ENCODE results near the gene DEF6.
"Not testable (repeated sequence)": the region's sequence is repeated elsewhere in the genome, so short reads cannot be mapped to it uniquely, and the experiment has no call there.

Gene DEF6

DNA sequence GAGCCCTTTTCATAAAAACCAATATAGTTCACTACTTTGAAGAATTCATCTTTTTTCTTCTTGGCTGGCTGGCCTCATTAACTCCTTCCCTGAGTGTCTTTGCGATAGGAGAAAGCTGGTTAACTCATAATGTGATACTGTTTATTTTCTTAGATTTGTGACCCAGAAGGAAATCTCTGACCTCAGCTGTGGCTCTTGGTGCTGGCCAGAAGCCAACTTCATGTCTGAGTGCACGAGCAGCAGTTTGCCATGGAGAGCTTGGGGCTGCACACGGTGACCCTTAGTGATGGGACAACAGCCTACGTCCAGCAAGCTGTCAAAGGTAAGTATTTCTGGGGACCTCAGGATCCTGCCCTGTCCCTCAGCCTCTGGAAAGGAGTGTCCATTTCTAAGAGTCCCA is 16.7 kb upstream of the DEF6 start:
- DNase-seq: no peak

DNA sequence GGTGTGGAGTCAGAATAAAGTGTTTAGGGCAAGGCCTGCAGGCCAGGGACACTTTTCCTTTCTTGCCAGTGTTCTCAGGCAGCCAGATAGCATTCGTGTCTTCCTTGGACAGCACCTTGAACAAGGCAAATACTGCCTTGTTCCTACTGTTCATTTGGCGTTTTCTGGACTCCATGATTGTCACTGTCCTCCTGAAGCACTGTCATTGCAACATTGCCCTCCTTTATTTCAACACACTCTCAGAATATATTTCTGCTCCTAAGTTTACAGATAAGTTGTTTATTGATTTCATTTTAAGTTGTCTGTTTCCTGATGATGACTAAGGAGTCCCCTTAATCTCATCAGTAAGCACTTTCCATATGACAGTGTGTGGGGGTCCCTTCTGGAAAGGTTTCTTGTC is 15.1 kb upstream of the DEF6 start:
- no peak for DNase-seq

DNA sequence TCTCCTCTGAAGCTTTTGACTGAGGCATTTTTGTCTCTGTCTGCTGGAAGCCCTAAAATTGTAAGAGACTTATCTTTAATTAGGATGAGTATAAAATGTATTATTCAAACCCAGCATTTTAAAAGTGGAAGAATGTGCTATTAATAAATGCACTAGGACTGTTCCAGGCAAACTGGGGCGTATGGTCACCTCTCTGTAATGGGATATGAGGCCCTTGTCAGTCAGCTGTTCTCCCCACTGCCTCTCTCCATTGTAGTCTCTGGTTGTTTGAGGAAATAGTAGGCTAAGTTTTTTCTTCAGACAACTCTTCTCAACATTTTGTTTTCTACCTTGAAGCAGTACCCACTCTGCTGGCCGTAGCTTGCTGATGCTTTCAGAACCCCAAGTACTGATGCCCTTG is 14.3 kb upstream of the DEF6 start:
- no peak for DNase-seq

DNA sequence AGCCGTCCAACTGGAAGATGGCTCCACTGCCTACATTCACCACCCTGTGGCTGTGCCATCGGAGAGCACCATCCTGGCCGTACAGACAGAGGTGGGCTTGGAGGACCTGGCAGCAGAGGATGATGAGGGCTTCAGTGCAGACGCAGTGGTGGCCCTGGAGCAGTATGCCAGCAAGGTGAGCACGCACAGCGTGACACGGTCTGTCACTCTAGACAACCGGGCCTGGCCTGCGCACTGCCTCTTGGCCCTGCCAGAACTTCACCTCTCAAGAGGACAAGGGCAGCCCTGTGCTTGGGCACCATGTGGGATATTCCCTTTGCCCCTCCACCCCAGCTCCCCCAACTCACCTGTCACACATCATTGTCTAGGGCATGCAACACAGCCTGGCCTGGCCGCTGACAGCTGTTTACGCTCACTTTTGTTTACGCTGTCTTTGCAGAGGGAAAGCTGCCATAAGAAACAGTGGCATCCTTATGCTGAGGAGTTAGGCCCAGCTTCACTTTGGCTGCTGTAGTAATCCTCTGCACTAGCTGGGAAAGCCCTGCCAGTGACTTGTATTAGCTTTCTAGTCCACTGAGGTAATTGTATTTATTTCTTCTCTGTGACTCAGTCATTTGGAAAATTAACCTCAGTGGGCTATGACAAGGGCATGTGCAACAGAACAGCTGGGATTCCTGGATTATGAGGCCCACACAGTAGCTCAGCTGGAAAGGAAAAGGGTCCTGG is 9.8 kb upstream of the DEF6 start:
- no peak for DNase-seq

DNA sequence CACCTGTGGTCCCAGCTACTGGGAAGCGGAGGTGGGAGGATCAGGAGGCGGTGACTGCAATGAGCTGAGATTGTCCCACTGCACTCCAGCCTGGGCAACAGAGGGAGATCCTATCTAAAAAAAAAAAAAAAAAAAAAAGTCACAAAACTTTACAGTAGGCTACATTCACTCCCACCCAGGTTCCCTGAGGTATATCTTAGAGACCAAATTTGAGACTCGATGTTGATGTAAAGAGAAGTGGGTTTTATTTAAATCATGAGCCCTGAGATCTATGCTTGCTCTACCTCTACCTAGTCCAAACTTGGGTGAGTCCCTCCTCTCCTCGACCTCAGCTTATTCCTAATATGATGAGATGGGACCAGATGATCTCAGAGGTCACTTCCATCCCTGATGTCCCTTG is 8.8 kb upstream of the DEF6 start:
- no peak for DNase-seq

DNA sequence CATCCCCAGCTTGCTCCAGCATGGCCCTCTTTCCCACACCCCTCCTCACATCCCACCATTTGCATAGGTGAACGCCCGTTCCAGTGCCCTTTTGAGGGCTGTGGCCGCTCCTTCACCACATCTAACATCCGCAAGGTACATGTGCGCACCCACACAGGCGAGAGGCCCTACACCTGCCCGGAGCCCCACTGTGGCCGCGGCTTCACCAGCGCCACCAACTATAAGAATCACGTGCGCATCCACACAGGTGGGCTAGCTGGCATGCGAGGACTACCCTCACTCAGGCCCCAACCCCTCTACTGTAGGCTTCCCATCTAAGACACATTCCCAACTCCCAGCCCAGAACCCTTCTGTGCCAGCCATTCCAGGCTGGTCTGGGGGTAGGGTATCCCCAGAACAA is 6.1 kb upstream of the DEF6 start:
- DNase-seq: no peak

DNA sequence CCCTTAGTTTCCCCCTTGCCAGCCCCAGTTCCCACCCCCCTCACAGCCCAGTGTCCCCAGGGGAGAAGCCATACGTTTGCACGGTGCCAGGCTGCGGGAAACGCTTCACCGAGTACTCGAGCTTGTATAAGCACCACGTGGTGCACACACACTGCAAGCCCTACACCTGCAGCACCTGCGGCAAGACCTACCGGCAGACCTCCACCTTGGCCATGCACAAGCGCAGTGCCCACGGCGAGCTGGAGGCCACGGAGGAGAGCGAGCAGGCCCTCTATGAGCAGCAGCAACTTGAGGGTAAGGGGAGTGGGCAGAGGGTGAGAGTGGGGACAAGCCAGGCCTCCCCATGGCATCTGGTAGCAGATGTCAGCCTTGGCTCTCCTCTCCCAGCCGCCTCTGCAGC is 5.1 kb upstream of the DEF6 start:
- DNase-seq: peak; percentile 50 to 80

DNA sequence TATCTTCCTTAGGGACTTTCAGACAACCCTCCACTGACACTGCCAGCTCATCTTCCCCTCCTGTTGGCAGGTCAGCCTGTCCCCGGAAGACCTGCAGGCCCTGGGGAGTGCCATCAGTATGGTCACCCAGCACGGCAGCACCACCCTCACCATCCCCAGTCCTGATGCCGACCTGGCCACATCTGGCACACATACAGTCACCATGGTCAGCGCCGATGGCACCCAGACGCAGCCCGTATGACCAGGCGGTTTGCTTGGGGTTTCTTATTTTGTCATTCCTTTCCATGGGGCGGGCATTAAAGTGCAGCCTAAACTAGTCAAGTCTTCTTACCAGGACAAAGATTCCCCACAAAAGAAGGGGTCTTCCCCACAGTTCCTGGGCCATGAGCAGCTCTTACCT is 3.9 kb upstream of the DEF6 start:
- DNase-seq: no peak

DNA sequence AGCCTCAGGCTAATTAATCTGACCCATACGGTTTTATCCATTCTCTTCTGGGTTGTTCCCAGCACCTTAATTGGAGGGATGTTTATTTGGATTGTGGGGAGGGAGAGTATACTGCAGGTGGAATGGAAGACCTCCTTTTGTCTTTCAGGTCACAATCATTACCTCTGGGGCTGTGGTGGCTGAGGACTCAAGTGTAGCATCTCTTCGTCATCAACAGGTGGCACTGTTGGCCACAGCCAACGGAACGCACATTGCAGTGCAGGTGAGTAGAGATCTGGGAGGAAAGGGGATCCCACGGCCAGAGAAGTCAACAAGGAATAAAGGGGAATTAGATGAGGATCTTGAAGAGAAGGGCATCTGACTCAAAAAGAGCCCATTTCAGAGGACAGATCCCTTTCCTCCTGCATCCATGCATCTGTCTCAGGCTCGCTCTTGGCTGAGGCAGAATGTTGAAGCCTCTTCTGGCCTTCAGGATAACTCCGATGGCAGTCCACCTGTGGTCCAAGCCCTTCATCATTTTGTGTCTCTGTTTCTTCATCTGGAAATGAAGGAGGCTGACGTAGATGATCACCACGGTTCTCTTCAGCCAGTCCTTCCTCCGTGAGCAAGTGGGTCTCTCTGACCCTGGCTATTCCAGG is 3.2 kb upstream of the DEF6 start:
- DNase-seq: peak; percentile 3 to 76

DNA sequence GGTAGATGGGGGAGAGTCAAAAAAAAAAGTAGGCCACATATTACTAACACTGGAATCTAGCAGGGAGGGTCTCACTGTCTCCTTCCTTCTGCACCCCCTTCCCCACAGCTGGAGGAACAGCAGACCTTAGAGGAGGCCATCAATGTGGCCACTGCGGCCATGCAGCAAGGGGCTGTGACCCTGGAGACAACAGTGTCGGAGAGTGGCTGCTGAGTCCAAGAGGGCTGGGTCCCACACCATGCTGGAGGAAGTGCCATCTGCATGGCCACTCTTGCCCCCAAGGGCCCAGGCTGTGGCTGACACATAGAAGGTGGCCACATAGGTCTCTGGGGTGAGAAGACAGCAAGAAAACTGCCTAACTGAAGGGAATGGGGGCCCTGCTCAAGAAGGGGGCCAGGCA is 2.6 kb upstream of the DEF6 start:
- no peak for DNase-seq

DNA sequence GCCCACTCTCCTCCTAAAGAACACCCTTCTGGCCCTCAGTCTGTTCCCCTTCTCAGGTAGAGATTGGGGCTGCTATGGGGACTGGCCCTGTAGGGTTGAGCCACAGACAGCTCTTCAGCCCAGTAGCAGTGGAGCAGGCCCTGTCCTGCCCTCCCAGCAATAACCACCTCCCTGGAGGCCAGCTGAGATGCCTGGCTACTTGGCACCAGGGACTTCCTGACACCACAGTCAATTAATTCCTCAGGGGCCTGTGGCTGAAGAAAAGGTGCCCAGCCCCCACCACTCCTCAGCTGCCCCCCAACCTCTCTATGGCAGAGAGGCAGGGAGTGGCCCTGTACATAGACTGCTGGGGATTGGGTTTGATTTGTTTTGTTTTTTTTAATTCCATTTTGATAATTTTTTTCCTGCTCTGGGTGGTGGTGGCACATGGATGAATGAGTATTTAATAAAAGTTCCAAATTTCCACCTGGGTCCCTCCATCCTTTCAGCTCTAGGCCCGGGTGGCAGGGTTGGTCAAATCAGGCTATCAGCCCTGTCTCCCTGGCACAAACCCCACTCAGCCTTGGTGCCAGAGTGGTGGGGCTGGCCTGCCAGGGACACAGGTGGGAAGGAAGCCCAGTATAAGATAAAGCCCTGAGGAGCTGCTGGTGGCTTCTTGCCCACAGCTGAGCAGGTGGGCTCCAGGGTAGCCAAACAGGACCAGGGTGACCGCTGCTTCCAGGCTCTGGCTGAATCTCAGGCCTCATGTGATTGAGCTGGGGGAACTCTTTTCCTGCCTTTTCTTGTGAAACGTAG is 1.9 kb upstream of the DEF6 start:
- DNase-seq: no peak

DNA sequence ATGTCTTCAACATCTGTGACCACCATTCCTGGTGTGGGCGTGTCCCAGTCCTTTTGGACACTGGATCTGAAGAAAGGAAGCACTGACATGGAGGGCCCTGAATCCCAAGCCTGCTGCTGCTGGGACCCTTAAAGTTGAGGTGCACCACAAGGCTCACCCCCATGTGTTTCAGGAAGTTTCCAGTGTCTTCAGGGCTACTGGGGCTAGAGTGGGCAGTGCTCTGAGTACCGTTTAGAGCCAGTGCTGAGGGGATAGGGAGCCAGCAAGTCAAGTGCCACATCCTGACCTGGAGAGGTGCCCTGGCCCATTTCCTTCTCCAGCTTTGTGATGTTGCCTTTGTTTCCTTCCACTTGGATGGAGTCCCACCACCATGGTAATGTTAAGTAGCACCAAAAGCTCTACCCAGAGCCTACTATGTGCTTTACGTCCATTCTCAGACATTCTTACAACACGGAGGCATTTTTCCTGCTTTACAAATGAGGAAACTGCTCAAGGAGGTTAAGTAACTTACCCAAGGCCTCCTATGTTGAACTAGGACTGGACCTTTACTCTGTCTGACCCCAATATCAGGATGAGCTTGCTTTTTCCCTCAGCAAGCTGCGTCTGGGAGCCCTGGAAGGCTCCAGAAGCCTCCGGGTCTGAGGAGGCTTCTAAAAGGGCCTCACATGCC is 552 bp upstream of the DEF6 start:
- no peak for DNase-seq

DNA sequence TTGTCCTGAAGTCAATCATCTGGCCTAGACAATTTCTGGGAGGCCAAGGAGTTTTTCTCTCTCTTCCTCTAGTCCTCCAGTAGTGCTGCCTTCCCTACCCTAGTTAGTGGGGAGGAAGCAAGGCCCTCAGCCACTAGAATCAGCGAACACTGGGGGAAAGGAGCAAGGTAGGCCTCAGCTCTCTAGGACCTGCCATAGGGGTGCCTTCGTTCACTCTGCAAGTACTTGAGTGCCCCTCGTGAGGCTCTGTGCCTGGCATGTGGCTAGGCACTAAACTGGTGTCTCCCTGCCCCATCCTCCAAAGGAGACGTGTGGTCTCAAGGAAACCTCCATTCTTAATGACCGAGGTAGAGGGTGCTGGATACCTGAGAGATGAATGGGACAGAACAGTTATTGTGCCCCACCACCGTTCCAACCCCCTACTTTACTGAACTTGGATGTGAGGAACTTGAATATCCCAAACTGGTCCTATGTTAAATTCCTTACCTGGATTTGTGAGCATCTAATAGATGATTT is 1.1 kb downstream of the DEF6 start:
- no peak for DNase-seq

DNA sequence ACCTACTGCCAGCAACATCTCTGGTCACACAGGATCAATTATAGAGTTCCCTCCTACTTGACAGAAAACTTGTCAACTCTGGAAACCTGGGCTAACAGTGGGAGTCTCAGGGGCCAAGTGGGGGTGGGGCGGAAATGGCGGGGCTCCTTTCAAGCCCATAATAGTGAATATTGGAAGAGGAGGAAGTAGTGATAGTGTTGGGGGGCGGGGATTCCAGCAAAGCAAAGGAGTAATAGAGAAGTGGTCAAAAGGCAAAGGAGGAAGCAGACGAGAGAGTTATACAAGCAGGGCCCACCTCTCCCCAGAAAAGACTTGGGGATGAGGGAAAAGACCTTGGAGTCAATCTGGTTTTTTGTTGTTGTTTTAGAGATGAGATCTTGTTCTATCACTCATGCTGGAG is 2.1 kb downstream of the DEF6 start:
- DNase-seq: no peak

DNA sequence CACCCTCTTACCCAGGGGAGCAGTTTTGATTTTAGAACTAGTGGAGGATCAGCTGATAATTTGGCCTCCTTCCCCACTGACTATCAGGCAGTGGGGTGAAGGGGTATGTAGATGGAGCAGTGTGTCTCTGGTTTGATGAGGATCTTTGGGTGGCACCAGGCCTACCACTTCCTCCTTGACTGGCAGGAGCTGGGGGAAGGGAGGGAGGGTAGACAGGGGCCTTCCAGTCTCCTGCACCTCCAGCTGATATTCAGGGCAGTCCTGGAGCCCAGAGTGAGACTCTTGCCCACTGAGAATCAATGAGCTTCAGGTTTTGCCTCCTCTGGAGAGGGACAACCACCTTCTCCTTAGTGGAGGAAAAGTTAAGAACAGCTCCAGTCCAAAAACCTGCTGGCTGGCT is 3.2 kb downstream of the DEF6 start:
- DNase-seq: no peak

DNA sequence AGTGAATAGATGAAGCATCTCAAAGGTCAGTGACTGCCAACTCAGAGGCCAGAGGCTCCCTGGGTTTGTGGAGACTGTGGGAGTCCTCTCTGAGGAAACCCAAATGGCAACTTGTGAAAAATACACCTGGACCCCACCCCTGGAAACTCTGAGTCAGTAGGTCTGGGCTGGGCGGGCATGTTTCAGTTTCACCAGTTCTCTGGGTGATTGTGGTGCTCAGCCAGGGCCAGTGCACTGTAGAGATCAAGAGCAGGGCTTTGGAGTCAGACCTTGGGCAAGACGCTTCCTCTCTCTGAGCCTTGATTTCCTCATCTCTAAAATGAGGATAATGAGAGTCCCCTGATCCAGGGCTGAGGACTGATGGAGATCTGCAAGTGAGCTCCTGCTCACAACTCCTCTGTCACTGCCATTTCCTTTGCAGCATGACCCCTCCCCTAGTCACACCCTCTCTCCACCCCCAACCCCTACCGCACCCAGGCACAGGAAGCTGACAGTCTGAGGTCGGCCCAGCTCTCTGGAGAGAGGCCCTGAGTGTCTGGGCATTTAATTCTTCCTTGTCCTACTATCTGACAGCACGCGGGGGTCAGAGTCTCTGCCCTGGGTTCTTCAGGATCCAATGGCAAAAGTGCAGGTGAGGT is 5.1 kb downstream of the DEF6 start:
- no peak for DNase-seq

DNA sequence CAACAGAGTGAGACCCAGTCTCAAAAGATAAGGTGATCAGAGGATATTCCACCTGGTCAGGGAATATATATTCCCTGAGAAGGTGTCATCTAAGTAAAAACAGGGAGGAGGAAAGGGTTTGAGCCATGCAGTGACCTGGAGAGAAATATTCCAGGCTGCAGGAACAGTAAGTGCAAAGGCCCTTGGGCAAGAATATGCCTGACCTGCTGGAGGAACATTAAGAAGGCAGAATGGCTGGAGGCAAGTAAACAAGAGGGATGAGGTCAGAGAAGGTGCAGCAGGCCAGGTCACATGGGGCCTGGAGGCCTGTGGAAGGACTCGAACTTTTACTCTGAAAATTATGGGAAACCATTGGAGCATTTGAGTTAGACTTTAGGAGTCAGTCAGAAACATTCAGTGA is 6.7 kb downstream of the DEF6 start:
- DNase-seq: no peak

DNA sequence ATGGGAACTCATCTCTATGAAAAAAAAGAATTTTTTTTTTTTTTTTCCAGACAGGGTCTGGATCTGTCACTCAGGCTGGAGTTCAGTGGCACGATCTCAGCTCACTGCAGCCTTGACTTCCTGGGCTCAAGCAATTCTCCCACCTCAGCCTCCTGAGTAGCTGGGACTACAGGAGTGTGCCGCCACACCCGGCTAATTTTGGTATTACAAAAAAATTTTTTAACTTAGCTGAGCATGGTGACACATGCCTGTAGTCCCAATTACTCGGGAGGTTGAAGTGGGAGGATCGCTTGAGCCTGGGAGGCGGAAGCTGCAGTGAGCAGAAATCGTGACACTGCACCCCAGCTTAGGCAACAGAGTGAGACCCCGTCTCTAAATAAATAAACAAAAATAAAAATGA is 7.5 kb downstream of the DEF6 start:
- DNase-seq: no peak

DNA sequence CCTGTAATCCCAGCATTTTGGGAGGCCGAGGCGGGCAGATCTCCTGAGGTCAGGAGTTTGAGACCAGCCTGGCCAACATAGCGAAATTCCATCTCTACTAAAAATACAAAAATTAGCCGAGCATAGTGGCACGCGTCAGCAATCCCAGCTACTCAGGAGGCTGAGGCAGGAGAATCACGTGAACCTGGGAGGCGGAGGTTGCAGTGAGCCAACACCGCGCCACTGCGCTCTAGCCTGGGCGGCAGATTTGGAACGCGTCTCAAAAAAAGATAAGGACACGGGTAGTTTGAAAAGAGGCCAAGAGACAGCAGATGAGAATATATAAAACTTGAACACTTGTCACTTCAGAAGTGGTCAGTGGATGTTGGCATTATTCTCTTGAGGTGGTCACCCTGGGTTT is 9.5 kb downstream of the DEF6 start:
- DNase-seq: not testable (repeated sequence)

DNA sequence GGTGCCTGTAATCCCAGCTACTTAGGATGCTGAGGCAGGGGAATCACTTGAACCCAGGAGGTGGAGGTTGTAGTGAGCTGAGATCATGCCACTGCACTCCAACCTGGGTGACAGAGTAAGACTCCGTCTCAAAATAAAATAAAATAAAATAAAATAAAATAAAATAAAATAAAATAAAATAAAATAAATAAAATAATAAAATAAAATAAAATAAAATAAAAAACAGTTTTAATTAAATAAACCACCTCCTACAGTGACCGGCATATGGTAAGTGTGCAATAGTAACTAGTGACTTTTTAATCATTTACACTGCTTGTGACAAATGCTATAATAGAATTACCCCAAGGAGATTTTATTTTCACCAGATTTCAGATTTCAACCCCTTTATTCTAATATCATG is 10.9 kb downstream of the DEF6 start:
- DNase-seq: not testable (repeated sequence)

DNA sequence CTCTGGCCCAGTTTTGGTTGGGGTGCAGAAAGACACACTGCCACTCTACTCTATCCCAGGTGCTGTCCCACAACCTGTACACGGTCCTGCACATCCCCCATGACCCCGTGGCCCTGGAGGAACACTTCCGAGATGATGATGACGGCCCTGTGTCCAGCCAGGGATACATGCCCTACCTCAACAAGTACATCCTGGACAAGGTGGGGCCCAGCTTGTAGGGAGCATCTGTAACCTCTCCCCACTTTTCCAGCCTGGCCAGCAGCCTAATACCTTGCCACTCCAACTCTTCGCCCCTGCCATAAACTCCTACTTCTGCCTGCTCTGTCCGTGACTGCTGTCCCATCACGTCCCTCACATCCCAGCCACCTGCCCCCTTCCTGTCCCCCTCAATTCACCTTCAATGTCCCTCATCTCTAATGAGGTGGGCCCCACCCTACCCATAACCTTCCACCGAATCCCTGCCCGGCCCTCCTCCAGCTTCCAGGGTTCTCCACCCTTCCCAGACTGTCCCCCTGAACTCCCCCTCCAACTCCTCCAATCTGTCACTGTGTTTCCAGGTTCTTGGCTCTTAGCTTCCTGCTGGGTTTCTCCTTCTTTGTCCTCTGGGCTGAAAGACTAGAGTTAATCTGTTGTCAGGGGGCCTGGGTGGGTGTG is 12.1 kb downstream of the DEF6 start:
- DNase-seq: no peak

DNA sequence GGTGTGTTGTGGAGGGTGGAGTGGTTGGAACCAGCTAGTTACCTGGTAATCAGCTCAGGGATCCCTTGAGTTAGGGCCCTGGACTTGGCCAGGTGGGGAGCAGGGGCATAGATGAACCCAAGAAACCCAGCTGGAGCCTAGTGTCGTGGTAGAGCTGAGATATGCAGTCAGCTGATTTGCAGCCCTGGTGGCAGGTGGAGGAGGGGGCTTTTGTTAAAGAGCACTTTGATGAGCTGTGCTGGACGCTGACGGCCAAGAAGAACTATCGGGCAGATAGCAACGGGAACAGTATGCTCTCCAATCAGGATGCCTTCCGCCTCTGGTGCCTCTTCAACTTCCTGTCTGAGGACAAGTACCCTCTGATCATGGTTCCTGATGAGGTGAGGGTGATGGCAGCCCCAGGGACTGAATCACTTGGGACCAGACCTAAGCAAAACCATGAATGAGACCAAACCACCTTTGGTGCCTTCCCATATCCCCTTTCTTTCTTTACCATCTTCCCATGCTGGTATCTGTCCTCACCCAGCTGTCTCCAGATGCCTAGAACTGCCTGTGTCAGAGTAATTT is 12.7 kb downstream of the DEF6 start:
- peak in 1 of 2 experiments; percentile 41 for DNase-seq

Data from NCI-H526 (cell line).